ENCODE data around the gene VDR. TPM values are rescaled to one million over a fixed set of nuclear protein-coding genes. Genes with fewer than 3 reads are reported as not detected.

The VDR gene
- total RNA-seq, 1 donor = 8.2 TPM

DNA sequence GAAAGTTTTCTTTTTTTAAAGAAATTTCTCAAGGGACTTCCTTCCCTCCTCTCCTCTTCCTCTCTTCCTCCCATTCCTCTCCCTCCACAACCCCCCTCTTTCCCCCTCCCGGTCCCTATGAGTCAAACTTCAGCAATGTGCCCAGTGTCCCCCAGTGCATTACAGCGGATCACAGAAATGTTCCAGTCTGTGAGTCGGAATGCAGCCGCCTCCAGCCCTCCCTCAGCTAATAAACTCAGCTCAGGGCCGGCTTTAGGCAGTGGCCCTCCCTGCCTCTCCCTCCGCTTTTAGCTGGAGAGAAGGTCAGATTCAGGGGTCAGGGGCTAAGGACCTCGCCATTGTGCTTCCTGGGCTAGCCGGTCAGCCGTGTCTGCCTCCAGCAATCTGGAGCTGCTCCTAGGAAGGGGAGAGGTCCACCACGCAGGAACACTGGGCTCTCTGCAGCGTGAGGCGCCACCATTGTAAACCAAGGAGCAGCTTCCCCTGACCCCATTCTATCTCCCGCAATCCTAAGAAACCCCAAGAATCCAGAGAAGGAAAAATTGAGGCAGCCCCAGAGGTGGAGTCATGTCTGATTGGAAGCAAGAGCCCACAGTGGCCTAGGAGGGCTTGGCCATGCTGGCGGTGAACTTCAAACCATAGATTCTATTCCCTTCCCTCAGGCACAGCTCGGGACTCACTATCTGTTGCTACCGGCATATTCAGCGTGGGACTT, 84.0 kb downstream of the VDR start:
- DNase-seq (ENCODE audit: low read depth) = peak; percentile 96
- H3K4me3 ChIP-seq (ENCODE audit: low read depth, low read length) = peak overlapping the region; percentile 58
- TF ChIP-seq, protein P1, sequence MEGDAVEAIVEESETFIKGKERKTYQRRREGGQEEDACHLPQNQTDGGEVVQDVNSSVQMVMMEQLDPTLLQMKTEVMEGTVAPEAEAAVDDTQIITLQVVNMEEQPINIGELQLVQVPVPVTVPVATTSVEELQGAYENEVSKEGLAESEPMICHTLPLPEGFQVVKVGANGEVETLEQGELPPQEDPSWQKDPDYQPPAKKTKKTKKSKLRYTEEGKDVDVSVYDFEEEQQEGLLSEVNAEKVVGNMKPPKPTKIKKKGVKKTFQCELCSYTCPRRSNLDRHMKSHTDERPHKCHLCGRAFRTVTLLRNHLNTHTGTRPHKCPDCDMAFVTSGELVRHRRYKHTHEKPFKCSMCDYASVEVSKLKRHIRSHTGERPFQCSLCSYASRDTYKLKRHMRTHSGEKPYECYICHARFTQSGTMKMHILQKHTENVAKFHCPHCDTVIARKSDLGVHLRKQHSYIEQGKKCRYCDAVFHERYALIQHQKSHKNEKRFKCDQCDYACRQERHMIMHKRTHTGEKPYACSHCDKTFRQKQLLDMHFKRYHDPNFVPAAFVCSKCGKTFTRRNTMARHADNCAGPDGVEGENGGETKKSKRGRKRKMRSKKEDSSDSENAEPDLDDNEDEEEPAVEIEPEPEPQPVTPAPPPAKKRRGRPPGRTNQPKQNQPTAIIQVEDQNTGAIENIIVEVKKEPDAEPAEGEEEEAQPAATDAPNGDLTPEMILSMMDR (IDR thresholded peaks at IDR 0.05; ENCODE audit: insufficient read depth, low read depth, low read length) = no peak

DNA sequence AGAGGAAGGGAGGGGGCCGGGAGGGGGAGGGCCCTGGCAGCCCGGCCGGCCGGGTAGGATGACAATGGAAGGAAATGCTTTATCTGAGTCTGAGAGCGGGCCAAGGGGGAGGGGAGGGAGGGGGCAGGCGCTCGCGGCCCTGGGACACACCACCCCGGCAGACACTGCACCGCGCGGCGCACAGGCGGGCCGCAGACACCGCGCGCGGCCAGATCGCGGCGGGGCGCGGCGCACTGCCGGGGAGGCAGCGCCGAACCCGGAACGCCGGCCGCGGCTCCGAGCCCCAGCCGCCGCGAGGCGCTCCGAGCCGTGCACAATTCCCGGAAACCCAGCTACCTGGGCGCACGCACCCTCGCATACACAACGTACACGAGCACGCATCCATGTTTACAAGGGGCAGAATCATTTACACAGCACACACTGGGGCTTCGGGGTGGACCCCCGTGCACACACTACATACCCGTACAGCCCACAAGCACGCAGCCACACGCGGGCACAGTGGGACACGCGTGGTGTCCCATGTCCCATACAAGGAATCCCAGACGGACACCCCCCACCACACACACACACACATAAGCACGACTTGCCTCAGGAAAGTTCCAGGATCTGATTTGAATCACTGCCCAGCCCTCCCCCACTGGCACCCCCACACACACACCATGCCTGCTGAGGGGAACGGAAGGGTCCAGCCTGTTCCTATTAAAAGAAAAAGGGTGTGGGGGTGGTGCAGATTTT, 84.7 kb downstream of the VDR start, which contains the start of gene HDAC7:
HDAC7 (minus strand) TSS at position 8 of the 735 bp plus-strand sequence. CDS start 118 bp downstream, outside the sequence.
- peak; percentile 79 for DNase-seq (ENCODE audit: low read depth)
- TF ChIP-seq, protein P1 (IDR thresholded peaks at IDR 0.05; ENCODE audit: insufficient read depth, low read depth, low read length) = no peak
- H3K4me3 ChIP-seq (ENCODE audit: low read depth, low read length) = peak within 1 kb of the TSS; percentile 58

DNA sequence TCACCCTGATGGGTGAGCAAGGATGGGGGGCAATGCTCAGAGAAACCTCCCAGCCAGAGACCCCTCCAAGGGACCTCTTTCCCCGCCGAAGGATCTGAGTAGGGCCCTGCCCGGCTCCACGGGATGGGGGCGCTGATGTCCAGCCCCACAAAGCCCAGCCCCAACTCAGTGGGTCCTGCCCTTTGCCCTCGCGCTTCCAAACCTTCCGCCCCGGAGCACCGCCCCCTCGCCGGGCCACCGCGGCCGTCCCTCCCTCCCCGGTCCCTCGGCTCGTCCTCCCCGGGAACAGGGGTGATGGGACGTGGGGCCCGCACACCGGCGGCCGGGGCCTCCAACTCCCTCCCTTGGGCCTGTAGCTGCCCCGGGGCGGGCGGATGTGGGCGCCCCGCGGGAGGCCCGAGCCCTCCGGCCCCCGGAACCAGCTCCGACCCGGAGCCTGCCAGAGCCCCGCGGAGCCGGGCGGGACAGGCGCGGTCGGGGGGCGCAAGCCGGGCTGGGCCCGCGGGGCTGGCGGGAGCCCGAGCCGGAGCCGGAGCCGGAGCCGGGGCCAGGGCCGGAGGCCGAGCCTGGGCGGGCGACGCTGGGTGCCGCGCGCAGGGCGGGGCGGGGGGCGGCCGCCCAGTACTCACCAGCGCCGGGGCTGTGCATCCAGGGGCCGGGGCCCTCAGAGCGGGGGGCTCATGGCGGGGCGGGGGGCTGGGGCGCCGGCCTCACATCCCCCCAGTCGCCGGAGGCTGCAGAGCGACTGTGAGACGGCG, 85.5 kb downstream of the VDR start:
- TF ChIP-seq, protein P1 (IDR thresholded peaks at IDR 0.05; ENCODE audit: insufficient read depth, low read depth, low read length) = peak; percentile 40
- no peak for DNase-seq (ENCODE audit: low read depth)
- H3K4me3 ChIP-seq (ENCODE audit: low read depth, low read length) = peak overlapping the region; percentile 58

DNA sequence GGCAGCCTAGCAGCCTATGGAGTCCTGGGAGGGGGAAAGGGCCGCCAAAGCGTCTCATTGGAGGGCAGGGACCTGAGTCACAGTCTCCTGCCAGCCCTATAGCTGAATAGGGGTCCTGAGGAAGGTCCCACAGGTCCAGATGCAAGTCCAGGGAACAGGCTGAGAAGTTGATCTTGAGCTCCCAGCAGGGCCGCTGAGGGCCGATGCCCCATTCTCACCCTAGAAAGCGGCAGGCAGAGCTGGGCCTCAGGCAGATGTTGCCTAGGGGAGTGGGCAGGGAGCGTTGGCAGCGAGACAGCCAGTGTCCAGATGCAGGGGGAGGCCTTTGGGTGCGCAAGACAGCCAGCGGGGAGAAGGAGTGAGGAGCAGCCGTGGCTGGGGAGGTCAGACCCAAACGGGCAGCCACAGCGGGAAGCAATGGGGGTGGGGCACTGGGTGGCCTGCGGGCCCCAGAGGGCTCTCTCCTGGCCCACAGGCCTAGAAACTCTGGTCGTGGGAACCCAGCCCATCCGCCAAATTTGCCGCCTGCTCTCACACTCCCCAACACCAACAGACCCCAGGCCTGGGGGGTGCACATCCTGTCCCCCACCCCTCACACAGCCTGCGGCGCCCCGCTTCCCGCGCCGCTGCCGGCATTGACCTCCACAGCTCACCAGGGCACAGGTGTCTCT, 86.2 kb downstream of the VDR start:
- H3K4me3 ChIP-seq (ENCODE audit: low read depth, low read length) = peak overlapping the region; percentile 58
- peak; percentile 55 for DNase-seq (ENCODE audit: low read depth)
- TF ChIP-seq, protein P1 (IDR thresholded peaks at IDR 0.05; ENCODE audit: insufficient read depth, low read depth, low read length) = no peak

DNA sequence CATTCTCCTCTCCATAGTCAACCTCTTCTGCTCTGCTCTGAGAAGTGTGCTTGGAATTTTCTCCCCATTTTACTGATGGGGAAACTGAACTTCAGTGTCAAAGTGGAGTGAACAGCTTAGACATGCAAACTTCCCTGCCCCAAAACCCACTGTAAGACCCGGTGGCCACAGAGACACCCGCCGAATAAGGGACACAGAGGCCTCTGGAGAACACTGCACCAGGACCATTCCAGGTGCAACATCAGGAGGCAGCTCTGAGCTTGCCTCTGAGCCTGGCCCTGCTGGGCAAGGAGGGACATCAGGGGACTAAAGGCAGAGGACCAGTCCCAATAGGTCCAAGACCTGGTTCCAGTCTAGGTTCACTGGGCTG, 86.8 kb downstream of the VDR start:
- no peak for DNase-seq (ENCODE audit: low read depth)
- H3K4me3 ChIP-seq (ENCODE audit: low read depth, low read length) = peak overlapping the region; percentile 58
- TF ChIP-seq, protein P1 (IDR thresholded peaks at IDR 0.05; ENCODE audit: insufficient read depth, low read depth, low read length) = no peak

DNA sequence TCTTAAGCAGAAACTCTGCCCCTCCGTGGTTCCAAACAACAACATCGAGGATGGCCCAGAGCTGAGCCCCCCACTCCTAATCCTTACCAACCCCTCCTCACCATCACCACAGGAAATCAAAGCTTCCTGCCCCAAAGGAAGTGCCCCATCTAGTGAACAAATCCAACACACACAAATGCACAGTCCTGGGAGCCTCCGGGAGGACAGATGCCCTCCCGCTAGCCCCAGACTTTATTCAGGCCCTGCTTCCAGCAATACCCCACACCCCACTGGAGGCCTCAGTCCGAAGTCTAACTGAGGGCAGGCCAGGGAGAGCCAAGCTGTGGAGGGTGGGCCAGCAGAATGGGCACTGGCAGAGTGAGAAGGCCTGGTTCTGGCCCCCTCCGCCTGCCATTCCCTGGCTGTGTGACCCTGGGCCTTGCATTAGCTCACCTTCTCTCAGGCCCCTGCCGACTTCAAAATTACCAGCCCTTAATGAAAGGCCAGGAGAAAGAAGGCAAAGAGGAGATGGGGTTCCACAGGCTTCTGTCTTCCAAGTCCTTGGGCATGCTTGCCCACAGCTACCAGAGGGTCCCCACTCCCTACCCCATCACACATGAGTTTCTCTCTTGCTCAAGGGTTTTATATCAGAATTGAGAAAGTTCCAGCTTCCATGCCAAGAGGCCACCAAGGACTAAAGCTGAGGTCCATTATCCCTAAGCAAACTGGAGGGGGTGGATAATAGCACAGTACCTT, 87.4 kb downstream of the VDR start:
- peak overlapping the region; percentile 58 for H3K4me3 ChIP-seq (ENCODE audit: low read depth, low read length)
- no peak for DNase-seq (ENCODE audit: low read depth)
- TF ChIP-seq, protein P1 (IDR thresholded peaks at IDR 0.05; ENCODE audit: insufficient read depth, low read depth, low read length) = peak; percentile 28

Data from fibroblast of villous mesenchyme (primary cell).